ENCODE data around the gene XCR1. TPM values are rescaled to one million over a fixed set of nuclear protein-coding genes. Genes with fewer than 3 reads are reported as not detected.

XCR1 gene
- total and polyA plus RNA-seq, 2 experiments from 2014 or later = 0.27 to 0.30 TPM

- H3K27me3 ChIP-seq = no peaks in the 10 kb centered on the region
- no peak overlapping the region for H2AFZ ChIP-seq
- no peak overlapping the region for H3K27ac ChIP-seq
- 90% methylated on average over 3 of the region's 3 CpGs for WGBS (ENCODE audit: low lambda C conversion rate, missing lambda C conversion rate)
- H3K36me3 ChIP-seq (replicated peaks; ENCODE audit: insufficient read depth, low read depth) = no peaks in the 10 kb centered on the region
- H3K9me3 ChIP-seq (ENCODE audit: low read depth) = no peaks in the 10 kb centered on the region
- H3K9me2 ChIP-seq (replicated peaks; ENCODE audit: insufficient read depth) = no peaks in the 10 kb centered on the region
- no peak overlapping the region for H3K4me3 ChIP-seq
- DNase-seq (ENCODE audit: low spot score) = no peak
- H4K20me1 ChIP-seq (ENCODE audit: insufficient read depth, poor library complexity, severe bottlenecking) = no peaks in the 10 kb centered on the region
- H3K79me2 ChIP-seq = no peaks in the 10 kb centered on the region
- no peaks in the 10 kb centered on the region for H3K4me1 ChIP-seq (ENCODE audit: insufficient read depth)
- H3K4me2 ChIP-seq = no peak overlapping the region
- TF ChIP-seq EZH2 (IDR thresholded peaks at IDR 0.05; ENCODE audit: borderline replicate concordance) (no peak), EZH2phosphoT487 (IDR thresholded peaks at IDR 0.05; ENCODE audit: low read depth, severe bottlenecking, unreplicated experiment) (no peak), CTCF (IDR thresholded peaks at IDR 0.05; ENCODE audit: poor library complexity) (no peak)
These were observed 33.9 kb upstream of the XCR1 start for GRCh38 chr3:46061108-46061720.

GRCh38 chr3:46060551-46060950, 33.3 kb upstream of the XCR1 start:
- 81% methylated on average over 2 of the region's 2 CpGs for WGBS (ENCODE audit: low lambda C conversion rate, missing lambda C conversion rate)
- no peaks in the 10 kb centered on the region for H3K27me3 ChIP-seq

GRCh38 chr3:46059432-46059831, 32.1 kb upstream of the XCR1 start:
- no peaks in the 10 kb centered on the region for H4K20me1 ChIP-seq (ENCODE audit: insufficient read depth, poor library complexity, severe bottlenecking)
- H3K4me3 ChIP-seq = no peak overlapping the region
- no peak overlapping the region for H2AFZ ChIP-seq
- H3K36me3 ChIP-seq (replicated peaks; ENCODE audit: insufficient read depth, low read depth) = no peaks in the 10 kb centered on the region
- no peaks in the 10 kb centered on the region for H3K9me2 ChIP-seq (replicated peaks; ENCODE audit: insufficient read depth)
- H3K27ac ChIP-seq = no peak overlapping the region
- no peak for DNase-seq (ENCODE audit: low spot score)
- no peak for TF ChIP-seq EZH2phosphoT487 (IDR thresholded peaks at IDR 0.05; ENCODE audit: low read depth, severe bottlenecking, unreplicated experiment)
- TF ChIP-seq CTCF (IDR thresholded peaks at IDR 0.05; ENCODE audit: poor library complexity) = no peak
- no peak for TF ChIP-seq EZH2 (IDR thresholded peaks at IDR 0.05; ENCODE audit: borderline replicate concordance)
- no peak overlapping the region for H3K4me2 ChIP-seq
- no peaks in the 10 kb centered on the region for H3K9me3 ChIP-seq (ENCODE audit: low read depth)
- no peaks in the 10 kb centered on the region for H3K4me1 ChIP-seq (ENCODE audit: insufficient read depth)
- H3K79me2 ChIP-seq = no peaks in the 10 kb centered on the region
- no peaks in the 10 kb centered on the region for H3K27me3 ChIP-seq
- WGBS (ENCODE audit: low lambda C conversion rate, missing lambda C conversion rate) = 64% methylated on average over 3 of the region's 3 CpGs

More at GRCh38 chr3:46060551-46060950, 33.3 kb upstream of the XCR1 start:
- no peaks in the 10 kb centered on the region for H3K36me3 ChIP-seq (replicated peaks; ENCODE audit: insufficient read depth, low read depth)
- H2AFZ ChIP-seq = no peak overlapping the region
- DNase-seq (ENCODE audit: low spot score) = no peak
- H3K79me2 ChIP-seq = no peaks in the 10 kb centered on the region
- H3K27ac ChIP-seq = no peak overlapping the region
- H3K9me2 ChIP-seq (replicated peaks; ENCODE audit: insufficient read depth) = no peaks in the 10 kb centered on the region
- H3K4me2 ChIP-seq = no peak overlapping the region
- no peaks in the 10 kb centered on the region for H3K4me1 ChIP-seq (ENCODE audit: insufficient read depth)
- no peaks in the 10 kb centered on the region for H4K20me1 ChIP-seq (ENCODE audit: insufficient read depth, poor library complexity, severe bottlenecking)
- no peak overlapping the region for H3K4me3 ChIP-seq
- H3K9me3 ChIP-seq (ENCODE audit: low read depth) = no peaks in the 10 kb centered on the region
- TF ChIP-seq CTCF (IDR thresholded peaks at IDR 0.05; ENCODE audit: poor library complexity) (no peak), EZH2phosphoT487 (IDR thresholded peaks at IDR 0.05; ENCODE audit: low read depth, severe bottlenecking, unreplicated experiment) (no peak), EZH2 (IDR thresholded peaks at IDR 0.05; ENCODE audit: borderline replicate concordance) (no peak)
